ENCODE measurements around the gene DCST1. TPM values are rescaled to one million over a fixed set of nuclear protein-coding genes. Genes with fewer than 3 reads are reported as not detected.

DCST1 gene
- total and polyA plus RNA-seq, 2 of the 8 experiments (the other 6 are each of a cell fraction or from before 2014, with no cell fraction given) = not detected

DNA sequence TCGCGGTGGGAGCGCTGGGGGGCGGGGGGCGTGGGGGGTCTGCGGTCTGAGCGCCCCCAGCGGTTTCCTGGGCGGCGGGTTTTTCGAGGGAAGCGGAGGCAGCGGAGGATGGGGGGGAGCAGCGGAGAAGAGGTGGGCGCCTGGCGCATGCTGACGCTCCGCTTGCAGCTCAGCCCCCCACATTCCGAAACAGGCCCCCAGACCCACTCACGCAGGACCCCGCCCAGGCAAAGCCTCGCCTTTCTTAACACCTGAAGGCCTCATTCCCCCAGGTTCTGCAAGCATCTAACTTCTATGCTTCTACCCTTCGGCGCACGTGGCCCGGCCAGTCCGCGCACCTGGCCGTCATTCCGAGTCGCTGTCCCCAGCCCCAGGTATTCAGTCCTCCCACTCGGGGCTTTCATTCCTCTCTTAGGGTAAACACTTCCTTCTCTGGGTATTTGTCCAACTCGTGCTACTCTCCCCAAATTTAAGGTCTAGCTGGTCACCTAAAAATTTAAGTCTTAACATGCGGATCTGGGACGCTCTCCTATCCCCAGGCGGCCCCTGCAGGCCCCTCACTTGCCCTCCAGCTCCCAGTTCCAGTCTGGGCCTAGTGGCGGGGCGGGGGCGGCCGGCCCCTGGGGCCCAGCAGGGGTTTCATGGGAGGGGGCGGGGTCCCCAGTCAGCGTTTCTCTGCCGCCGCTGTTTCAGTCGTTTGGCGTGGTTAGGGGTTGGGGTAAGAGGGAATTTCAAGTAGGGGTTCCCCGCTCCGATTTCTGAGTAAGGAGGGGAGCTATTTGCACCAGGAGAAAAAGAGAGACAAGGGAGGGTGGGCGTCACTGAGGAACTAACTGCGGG, 33.8 kb upstream of the DCST1 start (continued):
- TF ChIP-seq, protein P1, sequence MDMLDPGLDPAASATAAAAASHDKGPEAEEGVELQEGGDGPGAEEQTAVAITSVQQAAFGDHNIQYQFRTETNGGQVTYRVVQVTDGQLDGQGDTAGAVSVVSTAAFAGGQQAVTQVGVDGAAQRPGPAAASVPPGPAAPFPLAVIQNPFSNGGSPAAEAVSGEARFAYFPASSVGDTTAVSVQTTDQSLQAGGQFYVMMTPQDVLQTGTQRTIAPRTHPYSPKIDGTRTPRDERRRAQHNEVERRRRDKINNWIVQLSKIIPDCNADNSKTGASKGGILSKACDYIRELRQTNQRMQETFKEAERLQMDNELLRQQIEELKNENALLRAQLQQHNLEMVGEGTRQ (IDR thresholded peaks at IDR 0.05; ENCODE audit: low read length) = 0 out of 2 replicates have a peak, but pooled peaks have one; percentile 13
- TF ChIP-seq ASH2L (IDR thresholded peaks at IDR 0.05; ENCODE audit: low read length) (peak; percentile 52), TEAD4 (IDR thresholded peaks at IDR 0.05; ENCODE audit: low read depth, low read length) (no peak), TAF7 (optimal IDR thresholded peaks at IDR 0.05; ENCODE audit: borderline replicate concordance, low read depth, low read length) (peak; percentile 54), BRCA1 (IDR thresholded peaks at IDR 0.05; ENCODE audit: low read depth, low read length) (no peak), SIX5 (IDR thresholded peaks at IDR 0.05; ENCODE audit: low read depth, low read length) (no peak), POLR2AphosphoS5 (IDR thresholded peaks at IDR 0.05; ENCODE audit: low read depth, low read length) (no peak), CREB1 (IDR thresholded peaks at IDR 0.05) (no peak), HDAC2 (IDR thresholded peaks at IDR 0.05; ENCODE audit: borderline replicate concordance in 1 of 2, low read depth in 2 of 2, low read length in 2 of 2) (peak in 1 of 2 experiments; percentile 88; a peak in 2 of 4 replicates), PHF8 (conservative IDR thresholded peaks at IDR 0.05; ENCODE audit: low read depth, low read length) (0 out of 2 replicates have a peak, but pooled peaks have one; percentile 4), KDM5A (IDR thresholded peaks at IDR 0.05; ENCODE audit: low read length) (no peak), SP1 (IDR thresholded peaks at IDR 0.05; ENCODE audit: low read depth, low read length) (peak; percentile 77; the same call in 1 of the 2 replicates), KDM4A (IDR thresholded peaks at IDR 0.05; ENCODE audit: low read depth, low read length, severe bottlenecking) (peak; percentile 33), FOSL1 (IDR thresholded peaks at IDR 0.05; ENCODE audit: insufficient read depth, low read depth, low read length) (no peak), RNF2 (IDR thresholded peaks at IDR 0.05; ENCODE audit: borderline replicate concordance, low read depth, low read length, missing control alignments, poor library complexity, severe bottlenecking) (no peak), SAP30 (IDR thresholded peaks at IDR 0.05; ENCODE audit: insufficient read depth, insufficient replicate concordance, low read length) (no peak), TCF12 (IDR thresholded peaks at IDR 0.05; ENCODE audit: low read depth, low read length) (peak; percentile 48; the same call in 1 of the 2 replicates)
- TF ChIP-seq, protein P2, sequence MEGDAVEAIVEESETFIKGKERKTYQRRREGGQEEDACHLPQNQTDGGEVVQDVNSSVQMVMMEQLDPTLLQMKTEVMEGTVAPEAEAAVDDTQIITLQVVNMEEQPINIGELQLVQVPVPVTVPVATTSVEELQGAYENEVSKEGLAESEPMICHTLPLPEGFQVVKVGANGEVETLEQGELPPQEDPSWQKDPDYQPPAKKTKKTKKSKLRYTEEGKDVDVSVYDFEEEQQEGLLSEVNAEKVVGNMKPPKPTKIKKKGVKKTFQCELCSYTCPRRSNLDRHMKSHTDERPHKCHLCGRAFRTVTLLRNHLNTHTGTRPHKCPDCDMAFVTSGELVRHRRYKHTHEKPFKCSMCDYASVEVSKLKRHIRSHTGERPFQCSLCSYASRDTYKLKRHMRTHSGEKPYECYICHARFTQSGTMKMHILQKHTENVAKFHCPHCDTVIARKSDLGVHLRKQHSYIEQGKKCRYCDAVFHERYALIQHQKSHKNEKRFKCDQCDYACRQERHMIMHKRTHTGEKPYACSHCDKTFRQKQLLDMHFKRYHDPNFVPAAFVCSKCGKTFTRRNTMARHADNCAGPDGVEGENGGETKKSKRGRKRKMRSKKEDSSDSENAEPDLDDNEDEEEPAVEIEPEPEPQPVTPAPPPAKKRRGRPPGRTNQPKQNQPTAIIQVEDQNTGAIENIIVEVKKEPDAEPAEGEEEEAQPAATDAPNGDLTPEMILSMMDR (IDR thresholded peaks at IDR 0.05; ENCODE audit: control extremely low read depth in 1 of 3, insufficient read depth in 1 of 3, low read depth in 1 of 3, low read length in 3 of 3) = 0 out of 4 replicates have a peak, but pooled peaks of 1 of the 3 experiments have one; percentile 4
